ENCODE measurements around the gene ROBO3.

ROBO3 gene

DNA sequence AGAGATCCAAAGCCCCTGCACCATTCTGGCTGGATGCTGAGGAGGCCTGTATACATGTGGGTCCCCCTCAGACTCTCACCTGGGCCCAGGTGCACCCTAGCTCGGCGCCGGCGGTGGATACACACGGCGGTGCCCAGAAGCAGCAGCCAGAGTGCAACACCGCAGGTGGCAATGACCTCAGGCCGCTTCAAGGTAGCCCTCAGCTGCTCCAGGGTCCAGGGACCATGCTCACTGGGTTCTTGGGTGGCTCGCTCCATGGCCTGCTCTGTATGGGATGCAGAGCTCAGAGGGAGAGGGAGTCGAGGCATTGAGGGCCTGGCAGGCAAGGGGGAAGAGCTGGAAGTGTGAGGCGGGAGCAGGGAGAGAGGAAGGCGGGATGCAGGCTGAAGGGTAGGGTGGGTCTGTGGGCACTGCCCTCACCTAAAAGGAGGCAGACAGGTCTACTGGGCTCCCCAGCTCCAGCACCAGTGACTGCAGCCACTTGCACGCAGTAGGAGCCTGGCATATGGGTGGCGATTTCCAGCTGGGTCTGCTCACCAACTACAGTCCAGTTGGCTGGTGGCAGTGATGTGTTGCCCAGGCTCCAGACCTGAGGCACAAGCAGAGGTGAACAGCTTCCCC lies 28.7 kb downstream of the ROBO3 start:
- no peak for DNase-seq

DNA sequence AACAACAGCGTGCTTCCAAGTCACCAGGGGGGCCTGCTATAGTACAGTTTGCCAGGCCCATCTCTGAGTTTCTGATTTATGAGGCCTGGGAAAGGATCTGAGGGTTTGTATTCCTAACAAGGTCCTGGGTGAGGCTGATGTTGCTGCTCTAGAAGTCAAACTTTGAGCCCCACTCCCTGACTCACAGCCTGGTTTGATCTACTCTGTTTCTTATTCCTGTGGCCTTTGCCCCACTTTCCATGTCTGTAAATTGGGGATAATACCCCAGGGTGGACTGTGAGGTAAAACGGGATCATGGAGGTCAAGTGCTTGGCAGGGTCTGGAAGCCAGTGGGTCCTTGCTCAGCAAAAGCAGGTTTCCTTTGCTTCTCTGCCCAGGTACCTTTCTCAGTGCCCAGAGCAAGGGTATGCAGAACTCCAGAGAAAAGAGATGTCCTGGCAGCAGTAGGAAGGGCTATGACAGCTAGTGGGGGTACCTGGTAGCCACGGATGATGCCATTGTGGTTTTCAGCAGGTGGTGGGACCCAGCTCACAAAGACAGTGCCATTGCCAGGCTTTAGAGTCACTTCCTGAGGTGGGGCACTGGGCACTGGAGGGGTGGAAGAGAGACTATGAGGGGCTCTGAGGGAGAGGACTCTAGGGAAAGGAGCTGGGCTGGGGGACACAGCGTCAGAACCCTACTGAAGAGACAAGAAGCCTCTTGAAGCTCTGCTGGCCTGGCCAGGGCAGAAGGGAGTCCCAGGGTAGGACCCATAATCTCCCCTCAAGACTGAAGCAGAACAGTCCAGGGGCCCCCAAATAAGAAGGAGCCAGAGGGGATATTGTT lies 29.6 kb downstream of the ROBO3 start:
- DNase-seq, result no peak

DNA sequence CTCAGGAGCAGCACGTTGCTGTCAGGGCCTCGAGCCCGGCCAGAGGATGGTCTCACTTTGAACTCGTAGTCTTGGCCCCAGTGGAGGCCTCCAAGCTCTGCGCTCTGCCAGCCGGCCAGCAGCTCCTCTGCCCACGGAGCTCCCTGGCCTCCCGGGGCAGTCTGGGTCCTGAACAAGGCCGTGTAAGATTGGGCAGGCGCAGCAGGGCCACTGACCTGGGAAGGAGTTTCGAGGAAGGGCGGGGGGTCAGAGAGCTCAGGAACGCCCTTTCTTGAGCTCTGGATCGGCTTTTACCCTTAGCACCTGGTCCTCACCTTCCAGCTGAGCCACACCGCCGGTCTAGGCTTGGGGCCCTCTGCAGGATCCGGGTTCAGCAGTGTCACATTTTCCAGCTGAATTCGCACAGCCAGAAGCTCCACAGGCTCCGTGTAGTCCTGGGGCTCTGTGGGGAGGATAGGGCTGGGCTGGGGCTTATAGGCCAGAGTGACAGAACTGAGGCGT lies 30.3 kb downstream of the ROBO3 start:
- DNase-seq, result no peak

DNA sequence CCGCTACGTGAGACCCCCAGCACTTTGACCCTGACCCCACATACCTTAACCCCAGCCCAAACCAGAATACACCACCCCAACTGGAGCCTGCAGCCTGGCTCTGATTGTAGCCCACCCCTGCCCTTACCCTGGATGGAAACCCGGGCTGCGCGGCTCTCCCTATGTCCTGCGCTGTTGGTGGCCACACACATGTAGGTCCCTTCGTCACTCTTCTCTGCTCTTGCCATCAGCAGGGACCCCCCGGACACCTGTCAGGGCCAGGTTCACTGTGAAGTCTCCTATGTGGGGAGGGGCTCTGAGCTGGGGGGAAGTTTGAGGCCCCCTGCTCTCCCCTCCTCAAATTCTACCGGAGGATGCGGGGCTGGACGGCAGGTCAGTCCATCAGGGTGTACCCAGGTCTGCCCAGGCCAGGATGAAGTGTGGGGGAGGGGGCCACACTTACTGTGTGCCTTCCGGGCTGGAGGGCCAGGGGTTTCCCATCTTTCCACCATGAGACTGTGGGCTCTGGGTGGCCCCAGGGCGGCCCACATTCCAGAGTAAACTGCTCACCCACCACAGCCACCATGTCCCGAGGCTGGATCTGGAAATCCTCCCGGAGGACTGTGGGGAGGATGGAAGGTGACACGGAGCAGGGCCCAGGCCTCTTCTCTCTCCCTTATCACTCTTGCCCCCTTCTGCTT lies 31.0 kb downstream of the ROBO3 start:
- no peak for DNase-seq

DNA sequence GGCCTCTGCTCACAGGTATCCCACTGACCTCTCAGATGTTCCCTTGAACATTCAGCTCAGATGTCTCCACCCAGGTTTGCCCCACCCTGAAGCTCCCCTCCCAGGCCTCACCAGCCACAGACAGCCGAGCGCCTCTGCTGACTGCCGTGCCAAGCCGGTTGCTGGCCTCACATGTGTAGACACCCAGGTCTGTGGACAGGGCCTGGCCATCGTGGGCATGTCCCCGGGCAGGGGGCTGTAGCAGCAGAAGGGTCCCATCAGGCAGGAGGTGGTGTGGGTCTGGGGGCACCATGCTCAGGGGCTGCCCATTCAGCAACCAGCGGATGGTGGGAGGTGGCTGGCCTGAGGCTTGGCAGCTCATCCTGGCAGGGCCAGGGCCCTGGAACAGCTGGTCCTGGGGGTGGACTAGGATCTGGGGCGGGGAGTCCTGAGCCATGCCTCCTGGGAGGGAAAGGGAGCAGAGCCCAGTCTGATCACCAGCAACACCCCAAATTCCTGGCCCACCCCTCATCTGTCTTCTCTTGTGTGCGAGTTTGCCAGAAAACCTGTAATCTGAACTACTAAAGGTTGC lies 31.7 kb downstream of the ROBO3 start:
- DNase-seq, result no peak

DNA sequence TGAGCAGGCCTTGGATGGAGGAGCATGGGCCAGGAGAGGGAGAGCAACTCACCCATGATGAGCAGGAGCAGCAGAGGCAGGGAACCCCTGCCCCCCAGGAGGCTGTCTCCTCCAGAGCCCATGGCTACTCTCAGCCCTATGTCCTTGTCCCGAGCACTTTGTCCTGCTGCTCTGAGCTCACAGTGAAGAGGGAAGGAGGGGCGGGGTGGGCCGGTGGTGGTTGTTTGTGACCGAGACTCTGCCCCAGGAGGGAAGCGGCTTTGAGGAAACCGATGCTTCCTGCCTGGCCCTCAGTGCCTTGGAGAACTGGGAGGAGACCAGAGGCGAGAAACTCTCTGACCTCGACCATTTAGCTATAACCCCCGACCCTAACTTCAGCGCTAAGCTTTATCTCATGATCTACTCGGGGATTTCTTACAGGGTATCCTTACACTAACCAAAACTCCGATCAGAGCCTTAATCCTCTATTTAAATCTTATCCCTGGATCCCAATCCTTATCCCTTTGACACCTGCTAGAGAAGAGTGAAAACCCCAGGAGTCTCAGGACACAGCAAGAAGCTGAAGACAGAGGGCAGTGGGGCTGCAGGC lies 32.5 kb downstream of the ROBO3 start, which contains the start of gene ROBO4:
Gene ROBO4 (minus strand): TSS at position 192 of the 589 bp plus-strand sequence. CDS start 70 bp downstream, at position 122.
- no peak for DNase-seq

DNA sequence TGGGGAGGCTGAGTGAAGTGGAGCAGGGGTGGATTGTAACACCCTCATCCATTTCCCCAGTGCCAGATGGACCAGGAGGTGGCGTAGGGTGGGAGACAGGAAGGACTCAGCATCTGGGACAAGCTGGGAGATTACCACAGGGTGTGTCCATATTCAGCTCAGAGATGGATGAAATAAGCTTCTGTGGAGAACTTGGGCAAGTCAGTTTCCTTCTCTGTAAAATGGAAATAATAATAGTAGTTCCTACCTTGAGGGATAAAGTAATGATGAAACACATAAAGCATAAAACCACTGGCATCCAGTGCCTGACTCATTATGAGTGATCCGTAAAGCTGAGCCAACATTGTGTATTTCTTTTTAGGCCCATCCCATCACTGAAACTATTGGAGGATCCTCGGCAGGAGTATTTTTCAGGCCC lies 33.0 kb downstream of the ROBO3 start:
- DNase-seq, result no peak

DNA sequence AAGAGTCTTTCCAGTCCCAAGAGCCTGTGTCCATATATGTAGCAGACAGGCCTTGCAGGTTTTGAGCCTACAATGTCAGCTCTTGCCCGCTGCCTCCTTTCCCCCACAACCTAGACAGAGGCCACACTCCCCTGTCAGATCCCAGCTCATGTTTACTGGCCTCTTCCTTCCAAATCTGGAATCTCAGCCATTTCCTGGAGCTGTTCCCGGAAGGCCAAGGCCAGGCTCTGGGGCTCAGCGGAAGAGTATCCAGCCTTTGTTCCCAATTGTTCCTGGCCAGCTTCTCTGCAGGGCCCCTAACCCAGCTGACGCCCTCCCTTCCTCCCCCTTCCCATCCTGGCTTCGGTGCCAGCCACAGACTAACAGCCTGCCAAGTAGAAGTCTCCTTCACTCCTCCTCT lies 33.5 kb downstream of the ROBO3 start:
- no peak for DNase-seq

DNA sequence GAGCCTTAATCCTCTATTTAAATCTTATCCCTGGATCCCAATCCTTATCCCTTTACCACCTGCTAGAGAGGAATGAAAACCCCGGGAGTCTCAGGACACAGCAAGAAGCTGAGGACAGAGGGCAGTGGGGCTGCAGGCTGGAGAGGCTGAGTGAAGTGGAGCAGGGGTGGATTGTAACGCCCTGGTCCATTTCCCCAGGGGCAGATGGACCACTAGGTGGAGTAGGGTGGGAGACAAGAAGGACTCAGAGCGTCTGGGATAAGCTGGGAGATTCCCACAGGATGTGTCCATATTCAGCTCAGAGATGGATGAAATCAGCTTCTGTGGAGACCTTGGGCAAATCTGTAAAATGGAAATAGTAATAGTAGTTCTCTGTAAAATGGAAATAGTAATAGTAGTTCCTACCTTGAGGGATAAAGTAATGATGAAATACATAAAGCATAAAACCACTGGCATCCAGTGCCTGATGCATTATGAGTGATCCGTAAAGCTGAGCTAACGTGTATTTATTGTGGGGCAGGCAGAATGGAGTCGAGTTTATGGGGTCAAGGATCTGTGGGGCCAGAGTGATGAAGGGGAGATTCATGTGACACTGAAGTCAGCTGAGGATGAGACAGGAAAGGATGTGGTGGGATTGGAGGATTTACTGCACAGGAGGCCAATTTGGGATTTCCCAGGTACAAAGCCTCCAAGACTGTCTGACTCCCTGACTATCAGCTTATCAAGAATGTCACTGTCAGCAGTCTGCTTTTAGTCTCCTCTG lies 34.3 kb downstream of the ROBO3 start:
- DNase-seq, result no peak

DNA sequence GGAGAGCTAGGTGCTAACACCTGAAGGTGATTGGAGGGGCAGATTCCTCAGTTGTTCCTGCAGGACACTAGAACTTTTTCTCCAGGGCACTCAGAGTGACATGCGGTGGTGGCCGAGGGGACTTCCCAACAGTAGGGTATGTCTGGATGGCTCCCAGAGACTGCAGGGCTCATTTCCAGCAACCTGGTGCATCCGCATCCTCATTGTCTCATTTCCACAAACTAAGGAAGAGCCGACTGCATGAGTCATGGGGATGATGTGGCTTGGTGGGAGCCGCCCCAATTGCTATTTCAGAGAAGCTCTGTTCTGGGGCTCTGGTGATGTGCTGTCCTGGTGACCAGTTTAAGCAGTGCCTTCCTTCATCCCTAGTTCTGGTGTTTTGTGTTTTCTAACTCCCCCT lies 35.2 kb downstream of the ROBO3 start:
- DNase-seq, result no peak

DNA sequence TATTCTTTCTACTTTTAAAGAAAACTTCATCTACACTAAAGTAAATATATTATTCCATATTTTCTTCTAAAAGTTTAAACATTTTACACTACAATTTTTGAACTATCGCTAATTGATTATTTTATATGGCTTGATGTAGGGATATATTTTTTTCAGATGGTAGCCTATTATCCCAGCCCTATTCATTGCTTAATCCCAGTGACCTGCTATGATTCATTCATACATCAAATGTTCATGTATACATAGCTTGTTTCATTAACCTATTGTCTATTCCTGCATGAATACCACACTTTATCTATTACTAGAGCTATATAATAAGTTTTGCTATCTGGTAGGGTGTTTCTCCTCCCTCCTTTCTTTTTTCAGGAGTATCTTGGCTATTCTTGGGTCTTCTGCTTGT lies 37.4 kb downstream of the ROBO3 start:
- DNase-seq, result no peak

DNA sequence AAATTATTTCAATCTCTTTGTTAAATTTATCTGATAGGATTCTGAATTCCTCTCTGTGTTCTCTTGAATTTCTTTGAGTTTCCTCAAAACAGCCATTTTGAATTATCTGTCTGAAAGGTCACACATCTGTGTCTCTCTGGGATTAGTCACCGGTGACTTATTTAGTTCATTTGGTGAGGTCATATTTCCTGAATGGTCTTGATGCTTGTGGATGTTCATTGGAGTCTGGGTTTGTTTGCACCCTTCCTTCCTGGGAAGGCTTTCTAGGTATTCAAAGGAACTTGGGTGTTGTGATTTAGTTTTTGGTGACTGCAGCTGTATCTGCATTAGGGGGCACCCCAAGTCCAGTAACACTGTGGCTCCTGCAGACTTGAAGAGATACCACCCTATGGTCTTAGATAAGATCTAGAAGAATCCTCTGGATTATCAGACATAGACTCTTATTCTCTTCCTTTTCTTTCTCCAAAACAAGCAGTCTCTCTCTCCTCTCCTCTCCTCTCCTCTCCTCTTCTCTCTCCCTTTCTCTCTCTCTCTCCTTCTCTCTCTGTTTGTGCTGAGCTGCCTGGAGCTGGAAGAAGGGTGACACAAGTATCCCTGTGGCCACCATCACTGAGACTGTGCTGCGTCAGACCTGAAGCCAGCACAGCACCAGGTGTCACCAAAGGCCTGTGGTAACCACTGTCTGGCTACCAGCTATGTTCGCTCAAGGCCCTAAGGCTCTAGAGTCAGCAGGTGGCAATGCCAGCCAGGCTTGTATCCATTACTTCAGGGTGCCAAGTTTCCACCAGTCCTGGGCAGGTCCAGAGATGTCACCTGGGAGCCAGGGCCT lies 50.5 kb downstream of the ROBO3 start:
- no peak for DNase-seq

DNA sequence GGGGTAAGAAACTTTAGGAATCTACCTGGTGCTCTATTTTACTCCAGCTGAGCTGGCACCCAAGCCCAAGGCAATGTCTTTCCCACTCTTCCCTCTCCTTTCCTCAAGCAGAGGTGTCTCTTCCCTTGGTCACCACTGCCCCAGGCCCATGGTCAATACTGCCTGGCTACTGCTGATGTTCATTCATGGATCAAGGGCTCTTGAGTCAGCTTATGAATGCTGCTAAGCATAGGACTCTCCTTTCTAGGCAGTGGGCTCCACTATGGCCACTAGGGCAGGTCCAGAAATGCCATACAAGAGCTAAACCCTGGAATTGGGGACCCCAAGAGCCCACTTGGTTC lies 51.1 kb downstream of the ROBO3 start:
- no peak for DNase-seq

DNA sequence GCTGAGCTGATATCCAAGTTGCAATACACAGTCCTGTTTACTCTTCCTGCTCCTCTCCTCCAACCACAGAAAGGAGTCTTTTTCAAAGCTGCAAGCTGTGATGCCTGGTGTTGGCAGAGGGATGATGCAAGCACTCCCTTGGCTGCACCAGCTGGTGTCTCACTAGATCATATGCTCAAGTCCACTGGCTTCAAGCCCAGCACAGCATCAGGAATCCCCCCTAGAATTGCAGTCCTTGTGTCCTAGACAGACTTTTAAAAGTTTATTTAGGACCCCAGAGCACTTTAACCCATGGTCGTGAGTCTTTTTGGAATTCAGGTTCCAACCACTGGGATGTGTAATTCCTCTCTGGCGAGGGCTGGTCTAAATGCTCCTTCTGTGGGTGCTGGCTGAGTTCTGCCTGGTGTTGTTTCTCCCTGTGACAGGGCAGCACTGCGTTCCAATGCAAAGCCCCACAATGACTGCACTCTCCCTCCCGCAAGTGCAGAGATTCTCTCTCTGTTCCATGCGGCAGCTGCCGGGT lies 51.9 kb downstream of the ROBO3 start:
- DNase-seq, result no peak

DNA sequence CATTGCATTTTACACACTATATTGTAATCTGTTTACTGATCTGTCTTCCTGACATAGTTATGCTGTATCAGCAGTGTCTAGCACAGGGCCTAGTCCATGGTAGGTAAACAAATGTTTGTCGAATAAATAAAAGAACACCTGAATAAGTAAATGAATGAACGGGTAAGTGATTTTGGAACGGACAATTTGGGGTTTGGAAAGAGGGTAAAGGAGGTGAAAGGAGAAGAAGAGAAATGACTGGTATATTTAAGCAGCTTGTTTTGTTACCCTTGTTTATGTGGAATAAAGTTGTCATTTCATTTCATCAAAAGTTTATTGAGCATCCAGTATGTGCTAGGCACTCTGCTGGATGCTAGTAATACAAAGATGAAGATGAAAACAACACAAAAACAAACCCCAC lies 53.7 kb downstream of the ROBO3 start, which contains the start of gene HEPN1:
Gene HEPN1 (plus strand): TSS at position 301 of the 400 bp plus-strand sequence.
- DNase-seq, result no peak

DNA sequence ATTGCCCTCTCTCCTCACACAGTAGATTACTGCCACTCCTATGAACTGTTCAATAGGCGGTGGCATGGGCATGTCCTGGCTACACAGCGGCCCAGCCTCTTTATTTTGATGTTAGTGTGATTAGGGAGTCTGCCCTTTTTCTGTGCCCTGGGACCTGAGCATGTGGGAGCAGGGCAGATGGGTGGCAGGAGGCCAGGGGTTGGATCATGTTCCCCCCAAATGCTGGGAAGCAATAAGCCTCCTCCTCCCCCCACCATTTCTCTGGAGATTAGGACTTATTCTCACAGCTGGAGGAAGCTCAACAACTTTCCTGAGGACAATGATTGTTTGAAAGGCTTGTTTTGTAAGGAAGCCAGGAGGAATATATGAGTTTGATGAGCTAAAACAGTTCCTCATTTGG lies 54.7 kb downstream of the ROBO3 start:
- no peak for DNase-seq

DNA sequence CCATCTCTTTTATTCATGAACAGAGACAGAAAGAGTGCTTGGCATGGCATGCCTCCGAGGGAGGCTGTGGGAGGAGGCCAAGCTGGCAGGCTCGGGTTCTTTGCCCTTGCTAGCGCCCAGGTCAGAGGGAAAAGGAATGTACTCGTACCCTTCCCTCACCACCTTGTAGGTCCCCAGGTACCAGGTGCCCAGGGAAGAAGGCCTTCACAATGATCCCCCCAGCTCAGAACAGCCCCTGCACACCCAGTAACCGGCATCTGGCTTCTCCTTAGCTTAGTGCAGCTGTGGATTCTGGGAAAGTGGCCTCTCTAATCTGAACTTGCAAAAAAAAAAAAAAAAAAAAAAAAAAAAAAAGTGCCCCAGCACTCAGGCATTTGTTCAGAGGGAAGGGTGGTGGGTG lies 55.1 kb downstream of the ROBO3 start:
- DNase-seq, result no peak

DNA sequence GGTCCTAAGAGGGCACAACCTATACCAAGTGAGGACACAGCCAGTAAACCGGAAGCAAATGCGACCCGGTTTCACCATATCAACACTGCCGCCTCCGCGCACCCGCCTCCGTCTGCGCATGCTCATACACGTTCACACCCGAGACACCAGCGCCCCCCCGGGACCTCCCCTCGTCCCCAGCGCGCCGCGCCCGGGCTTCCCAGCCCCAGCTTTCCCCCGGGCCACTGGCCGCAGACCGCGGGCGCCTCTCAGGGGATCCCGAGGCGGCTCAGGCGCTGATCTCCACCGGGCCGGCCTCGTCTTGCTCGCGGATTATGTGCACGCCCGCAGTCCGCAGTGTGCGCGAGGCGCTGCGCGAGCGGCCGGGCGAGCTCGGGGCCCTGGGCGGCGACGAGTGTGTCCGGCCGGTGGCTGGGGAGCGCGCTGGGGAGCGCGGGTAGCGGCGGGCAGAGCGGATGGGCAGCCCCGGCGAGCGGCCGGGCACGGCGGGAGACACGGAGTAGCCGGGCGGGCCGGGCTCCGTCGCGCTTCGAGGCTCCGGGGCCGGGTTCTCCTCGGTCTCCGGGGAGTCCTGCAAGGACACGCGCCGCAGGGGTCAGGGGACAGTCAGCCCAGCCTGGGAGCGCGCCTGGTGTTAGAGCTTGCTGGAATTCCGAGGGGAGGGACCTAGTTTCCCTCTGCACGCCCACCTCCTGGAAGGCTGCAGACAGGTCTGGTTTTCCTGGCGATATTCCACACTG lies 55.8 kb downstream of the ROBO3 start:
- DNase-seq, result peak; percentile 74

DNA sequence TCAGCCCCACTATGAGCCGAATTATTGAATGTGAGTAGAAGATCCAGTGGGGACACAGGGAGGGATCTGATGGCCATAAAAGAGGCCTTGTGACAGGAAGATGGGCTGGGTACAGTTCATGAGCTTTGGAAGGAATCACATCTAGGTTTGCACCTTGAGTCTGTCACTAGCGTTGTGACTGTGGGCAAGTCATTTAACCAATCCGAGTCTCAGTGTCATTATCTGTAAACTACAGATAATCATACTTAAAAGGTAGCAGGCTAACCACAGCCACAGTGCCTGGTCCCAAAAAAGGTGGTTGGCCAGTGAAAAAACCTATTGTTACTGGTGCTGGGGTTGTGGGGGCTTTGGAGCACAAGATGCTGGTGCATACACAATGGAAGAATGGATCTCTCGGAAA lies 57.6 kb downstream of the ROBO3 start:
- no peak for DNase-seq

DNA sequence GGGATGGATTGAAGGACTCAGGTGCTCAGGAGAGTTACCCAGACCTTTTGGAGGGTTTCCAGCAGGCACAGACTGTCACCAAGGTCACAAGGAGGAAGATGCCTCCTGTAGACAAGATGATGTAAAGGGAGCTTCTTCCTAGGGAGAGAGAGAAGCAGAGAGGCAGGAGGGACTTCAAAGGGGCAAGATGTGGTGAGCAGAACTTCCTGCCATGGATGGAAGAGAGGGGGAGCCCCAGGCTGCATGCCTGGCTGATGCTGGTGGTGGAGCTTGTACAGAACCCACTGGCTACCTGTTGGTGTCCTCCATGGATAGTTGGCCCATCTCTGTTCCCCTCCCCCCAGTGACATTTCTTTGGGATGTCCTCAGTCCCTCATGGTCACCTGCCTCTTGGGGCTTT lies 58.1 kb downstream of the ROBO3 start:
- DNase-seq, result no peak
